Measurements from ENCODE around the gene GNB4. TPM values are rescaled to one million over a fixed set of nuclear protein-coding genes. Genes with fewer than 3 reads are reported as not detected.

GNB4 gene
- total RNA-seq, 1 experiment from 2014 or later = 6.3 TPM

DNA sequence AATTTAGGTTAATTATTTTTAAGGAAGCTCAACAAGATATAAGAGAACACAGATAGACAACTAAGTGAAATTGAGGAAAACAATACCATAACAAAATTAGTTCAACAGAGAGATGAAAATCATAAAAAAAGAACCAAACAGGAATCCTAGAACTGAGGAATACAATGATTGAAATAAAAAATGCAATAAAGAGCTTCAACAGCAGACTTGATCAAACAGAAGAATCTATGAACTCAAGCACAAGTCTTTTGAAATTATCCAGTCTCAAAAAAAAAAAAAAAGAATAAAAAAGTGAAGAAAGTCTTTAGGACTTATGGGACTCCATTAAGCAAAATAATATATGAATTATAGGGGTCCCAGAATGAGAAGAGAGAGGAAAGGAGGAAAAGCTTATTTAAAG lies 42.0 kb upstream of the GNB4 start:
- H3K4me1 ChIP-seq (ENCODE audit: insufficient read depth, low read length) = no peaks in the 10 kb centered on the region
- H4K20me1 ChIP-seq (ENCODE audit: low read length) = no peaks in the 10 kb centered on the region
- no peak for TF ChIP-seq EZH2phosphoT487 (IDR thresholded peaks at IDR 0.05; ENCODE audit: borderline replicate concordance, low read length)
- TF ChIP-seq EZH2 (IDR thresholded peaks at IDR 0.05; ENCODE audit: low read length, unreplicated experiment) = no peak
- no peak for TF ChIP-seq CTCF (conservative IDR thresholded peaks at IDR 0.05; ENCODE audit: low read depth, low read length)
- CTCF ChIA-PET = no interaction called here
- DNase-seq (no peak), ATAC-seq (no peak)
- no peak overlapping the region for H3K4me3 ChIP-seq (ENCODE audit: low read length)
- H3K27me3 ChIP-seq (ENCODE audit: low read length) = 0 out of 2 replicates have a peak, but pooled peaks cover 8% of the 10 kb centered on the region
- no TSS peak for BruUV-seq (replicated peaks)
- POLR2A ChIA-PET (ENCODE audit: unreplicated experiment) = no interaction called here
- no peaks in the 10 kb centered on the region for H3F3A ChIP-seq (ENCODE audit: low read length, unreplicated experiment)
- intact Hi-C loops (cut with micrococcal nuclease) = no loop called here
- H3K9me3 ChIP-seq (ENCODE audit: low read length) = 0 out of 2 replicates have a peak, but pooled peaks cover 4% of the 10 kb centered on the region
- H3K79me2 ChIP-seq (ENCODE audit: low read length) = no peaks in the 10 kb centered on the region
- no peak overlapping the region for H2AFZ ChIP-seq (ENCODE audit: low read length)
- no peaks in the 10 kb centered on the region for H3K36me3 ChIP-seq (ENCODE audit: low read depth, low read length)
- no peak overlapping the region for H3K9ac ChIP-seq (ENCODE audit: low read length)
- no peaks in the 10 kb centered on the region for H3K9me2 ChIP-seq (replicated peaks; ENCODE audit: low read length)
- no peak overlapping the region for H3K27ac ChIP-seq (ENCODE audit: low read length)
- H3K4me2 ChIP-seq (ENCODE audit: low read length) = no peak overlapping the region

DNA sequence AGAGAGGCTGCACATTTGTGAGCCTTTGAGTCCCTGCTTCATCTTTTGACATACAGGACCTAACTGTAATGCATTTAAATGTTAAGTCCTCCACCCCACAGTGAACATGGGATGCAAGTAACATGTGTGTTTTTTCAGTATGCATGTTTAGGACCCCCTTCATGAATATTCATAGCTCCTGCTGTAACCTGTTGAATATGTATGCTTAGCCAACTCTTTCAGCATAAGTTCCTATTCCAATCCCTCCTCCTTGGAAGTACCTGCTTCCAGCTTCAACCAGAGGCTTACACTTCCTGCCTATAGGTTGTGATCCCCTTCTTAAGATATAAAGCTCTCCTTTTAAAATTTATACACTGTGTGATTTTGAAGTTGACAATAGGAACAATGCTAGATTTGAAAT lies 36.9 kb upstream of the GNB4 start:
- intact Hi-C loops (cut with micrococcal nuclease) = no loop called here

More for the DNA sequence above, 36.9 kb upstream of the GNB4 start:
- Histone ChIP-seq H3K4me2 (ENCODE audit: low read length) (no peak overlapping the region), H3K27ac (ENCODE audit: low read length) (no peak overlapping the region), H2AFZ (ENCODE audit: low read length) (no peak overlapping the region), H3K4me3 (ENCODE audit: low read length) (no peak overlapping the region), H3K4me1 (ENCODE audit: insufficient read depth, low read length) (no peaks in the 10 kb centered on the region), H3K36me3 (ENCODE audit: low read depth, low read length) (no peaks in the 10 kb centered on the region), H3K9me2 (replicated peaks; ENCODE audit: low read length) (no peaks in the 10 kb centered on the region), H3K79me2 (ENCODE audit: low read length) (no peaks in the 10 kb centered on the region), H3F3A (ENCODE audit: low read length, unreplicated experiment) (no peaks in the 10 kb centered on the region), H3K9ac (ENCODE audit: low read length) (no peak overlapping the region), H3K9me3 (ENCODE audit: low read length) (no peaks in the 10 kb centered on the region), H3K27me3 (ENCODE audit: low read length) (no peaks in the 10 kb centered on the region), H4K20me1 (ENCODE audit: low read length) (no peaks in the 10 kb centered on the region)
- POLR2A ChIA-PET (ENCODE audit: unreplicated experiment) = interaction anchor here (0.6 kb wide), 1 partner anchor 77 kb away, joined by 3 read pairs; no protein-coding TSS in a partner anchor
- ATAC-seq (no peak), DNase-seq (no peak)
- CTCF ChIA-PET = no interaction called here
- no peak for TF ChIP-seq EZH2phosphoT487 (IDR thresholded peaks at IDR 0.05; ENCODE audit: borderline replicate concordance, low read length)
- no peak for TF ChIP-seq CTCF (conservative IDR thresholded peaks at IDR 0.05; ENCODE audit: low read depth, low read length)
- no peak for TF ChIP-seq EZH2 (IDR thresholded peaks at IDR 0.05; ENCODE audit: low read length, unreplicated experiment)
- no TSS peak for BruUV-seq (replicated peaks)
